ENCODE results near the gene B4GALT2. TPM values are rescaled to one million over a fixed set of nuclear protein-coding genes. Genes with fewer than 3 reads are reported as not detected.

B4GALT2 gene
- total and polyA plus RNA-seq, 9 of the 15 experiments (the other 6 are each of a cell fraction or from before 2014, with no cell fraction given): 1.3 to 86.8 (median 43.8) TPM

- TF ChIP-seq, protein P1, sequence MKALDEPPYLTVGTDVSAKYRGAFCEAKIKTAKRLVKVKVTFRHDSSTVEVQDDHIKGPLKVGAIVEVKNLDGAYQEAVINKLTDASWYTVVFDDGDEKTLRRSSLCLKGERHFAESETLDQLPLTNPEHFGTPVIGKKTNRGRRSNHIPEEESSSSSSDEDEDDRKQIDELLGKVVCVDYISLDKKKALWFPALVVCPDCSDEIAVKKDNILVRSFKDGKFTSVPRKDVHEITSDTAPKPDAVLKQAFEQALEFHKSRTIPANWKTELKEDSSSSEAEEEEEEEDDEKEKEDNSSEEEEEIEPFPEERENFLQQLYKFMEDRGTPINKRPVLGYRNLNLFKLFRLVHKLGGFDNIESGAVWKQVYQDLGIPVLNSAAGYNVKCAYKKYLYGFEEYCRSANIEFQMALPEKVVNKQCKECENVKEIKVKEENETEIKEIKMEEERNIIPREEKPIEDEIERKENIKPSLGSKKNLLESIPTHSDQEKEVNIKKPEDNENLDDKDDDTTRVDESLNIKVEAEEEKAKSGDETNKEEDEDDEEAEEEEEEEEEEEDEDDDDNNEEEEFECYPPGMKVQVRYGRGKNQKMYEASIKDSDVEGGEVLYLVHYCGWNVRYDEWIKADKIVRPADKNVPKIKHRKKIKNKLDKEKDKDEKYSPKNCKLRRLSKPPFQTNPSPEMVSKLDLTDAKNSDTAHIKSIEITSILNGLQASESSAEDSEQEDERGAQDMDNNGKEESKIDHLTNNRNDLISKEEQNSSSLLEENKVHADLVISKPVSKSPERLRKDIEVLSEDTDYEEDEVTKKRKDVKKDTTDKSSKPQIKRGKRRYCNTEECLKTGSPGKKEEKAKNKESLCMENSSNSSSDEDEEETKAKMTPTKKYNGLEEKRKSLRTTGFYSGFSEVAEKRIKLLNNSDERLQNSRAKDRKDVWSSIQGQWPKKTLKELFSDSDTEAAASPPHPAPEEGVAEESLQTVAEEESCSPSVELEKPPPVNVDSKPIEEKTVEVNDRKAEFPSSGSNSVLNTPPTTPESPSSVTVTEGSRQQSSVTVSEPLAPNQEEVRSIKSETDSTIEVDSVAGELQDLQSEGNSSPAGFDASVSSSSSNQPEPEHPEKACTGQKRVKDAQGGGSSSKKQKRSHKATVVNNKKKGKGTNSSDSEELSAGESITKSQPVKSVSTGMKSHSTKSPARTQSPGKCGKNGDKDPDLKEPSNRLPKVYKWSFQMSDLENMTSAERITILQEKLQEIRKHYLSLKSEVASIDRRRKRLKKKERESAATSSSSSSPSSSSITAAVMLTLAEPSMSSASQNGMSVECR (CRISPR knock-in tag; IDR thresholded peaks at IDR 0.05): peak; percentile 54; the same call in 1 of the 2 replicates
- TF ChIP-seq, protein P2, sequence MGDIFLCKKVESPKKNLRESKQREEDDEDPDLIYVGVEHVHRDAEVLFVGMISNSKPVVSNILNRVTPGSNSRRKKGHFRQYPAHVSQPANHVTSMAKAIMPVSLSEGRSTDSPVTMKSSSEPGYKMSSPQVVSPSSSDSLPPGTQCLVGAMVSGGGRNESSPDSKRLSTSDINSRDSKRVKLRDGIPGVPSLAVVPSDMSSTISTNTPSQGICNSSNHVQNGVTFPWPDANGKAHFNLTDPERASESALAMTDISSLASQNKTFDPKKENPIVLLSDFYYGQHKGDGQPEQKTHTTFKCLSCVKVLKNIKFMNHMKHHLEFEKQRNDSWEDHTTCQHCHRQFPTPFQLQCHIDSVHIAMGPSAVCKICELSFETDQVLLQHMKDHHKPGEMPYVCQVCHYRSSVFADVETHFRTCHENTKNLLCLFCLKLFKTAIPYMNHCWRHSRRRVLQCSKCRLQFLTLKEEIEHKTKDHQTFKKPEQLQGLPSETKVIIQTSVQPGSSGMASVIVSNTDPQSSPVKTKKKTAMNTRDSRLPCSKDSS (IDR thresholded peaks at IDR 0.05; ENCODE audit: low read depth, partially characterized antibody): no peak
- peak; percentile 85 to 91; a peak in 2 of 3 replicates for TF ChIP-seq CBX3 (IDR thresholded peaks at IDR 0.05; ENCODE audit: borderline replicate concordance in 1 of 2, low read length in 2 of 2)
- TF ChIP-seq CHD4 (IDR thresholded peaks at IDR 0.05; ENCODE audit: insufficient read depth, insufficient replicate concordance, low read depth, low read length, poor library complexity, severe bottlenecking): no peak
- no peak for TF ChIP-seq GATAD2B (IDR thresholded peaks at IDR 0.05; ENCODE audit: borderline replicate concordance)
- TF ChIP-seq, protein P3, sequence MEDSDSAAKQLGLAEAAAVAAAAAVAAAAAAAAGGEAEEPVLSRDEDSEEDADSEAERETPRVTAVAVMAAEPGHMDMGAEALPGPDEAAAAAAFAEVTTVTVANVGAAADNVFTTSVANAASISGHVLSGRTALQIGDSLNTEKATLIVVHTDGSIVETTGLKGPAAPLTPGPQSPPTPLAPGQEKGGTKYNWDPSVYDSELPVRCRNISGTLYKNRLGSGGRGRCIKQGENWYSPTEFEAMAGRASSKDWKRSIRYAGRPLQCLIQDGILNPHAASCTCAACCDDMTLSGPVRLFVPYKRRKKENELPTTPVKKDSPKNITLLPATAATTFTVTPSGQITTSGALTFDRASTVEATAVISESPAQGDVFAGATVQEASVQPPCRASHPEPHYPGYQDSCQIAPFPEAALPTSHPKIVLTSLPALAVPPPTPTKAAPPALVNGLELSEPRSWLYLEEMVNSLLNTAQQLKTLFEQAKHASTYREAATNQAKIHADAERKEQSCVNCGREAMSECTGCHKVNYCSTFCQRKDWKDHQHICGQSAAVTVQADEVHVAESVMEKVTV (CRISPR knock-in tag; IDR thresholded peaks at IDR 0.05): no peak
- no peak for TF ChIP-seq E4F1 (CRISPR knock-in tag; IDR thresholded peaks at IDR 0.05; ENCODE audit: borderline replicate concordance)
- no peak for TF ChIP-seq ZNF277 (CRISPR knock-in tag; IDR thresholded peaks at IDR 0.05; ENCODE audit: borderline replicate concordance)
- no peak for TF ChIP-seq LCOR (CRISPR knock-in tag; IDR thresholded peaks at IDR 0.05)
- peak; percentile 38; the same call in 1 of the 2 replicates for TF ChIP-seq CXXC5 (CRISPR knock-in tag; IDR thresholded peaks at IDR 0.05)
- TF ChIP-seq, protein P4, sequence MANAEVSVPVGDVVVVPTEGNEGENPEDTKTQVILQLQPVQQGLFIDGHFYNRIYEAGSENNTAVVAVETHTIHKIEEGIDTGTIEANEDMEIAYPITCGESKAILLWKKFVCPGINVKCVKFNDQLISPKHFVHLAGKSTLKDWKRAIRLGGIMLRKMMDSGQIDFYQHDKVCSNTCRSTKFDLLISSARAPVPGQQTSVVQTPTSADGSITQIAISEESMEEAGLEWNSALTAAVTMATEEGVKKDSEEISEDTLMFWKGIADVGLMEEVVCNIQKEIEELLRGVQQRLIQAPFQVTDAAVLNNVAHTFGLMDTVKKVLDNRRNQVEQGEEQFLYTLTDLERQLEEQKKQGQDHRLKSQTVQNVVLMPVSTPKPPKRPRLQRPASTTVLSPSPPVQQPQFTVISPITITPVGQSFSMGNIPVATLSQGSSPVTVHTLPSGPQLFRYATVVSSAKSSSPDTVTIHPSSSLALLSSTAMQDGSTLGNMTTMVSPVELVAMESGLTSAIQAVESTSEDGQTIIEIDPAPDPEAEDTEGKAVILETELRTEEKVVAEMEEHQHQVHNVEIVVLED (CRISPR knock-in tag; IDR thresholded peaks at IDR 0.05): no peak
- TF ChIP-seq GATA2 (CRISPR knock-in tag; IDR thresholded peaks at IDR 0.05): no peak
Measured at GRCh38 chr1:43968348-43968948, 10.6 kb upstream of the B4GALT2 start (continued).

Measured in K562 (cell line).